ENCODE results near the gene LY9. TPM values are rescaled to one million over a fixed set of nuclear protein-coding genes. Genes with fewer than 3 reads are reported as not detected.

Gene LY9
- total and polyA plus RNA-seq, 9 of the 15 experiments (the other 6 are each of a cell fraction or from before 2014, with no cell fraction given), result not detected

GRCh38 chr1:160752924-160753323, 43.0 kb upstream of the LY9 start (continued):
- TF ChIP-seq SP2 (IDR thresholded peaks at IDR 0.05; ENCODE audit: extremely low read depth, low read depth, low read length, poor library complexity, severe bottlenecking), result no peak

GRCh38 chr1:160753594-160753993, 42.4 kb upstream of the LY9 start:
- Histone ChIP-seq H3K27ac (ENCODE audit: extremely low read depth, low read depth, low read length) (no peak overlapping the region), H2AFZ (ENCODE audit: low read depth, low read length) (no peak overlapping the region), H3K36me3 (ENCODE audit: control insufficient read depth, insufficient read depth, low read length) (no peaks in the 10 kb centered on the region), H4K20me1 (replicated peaks; ENCODE audit: control insufficient read depth, insufficient read depth, low read length) (no peaks in the 10 kb centered on the region), H3K79me2 (ENCODE audit: control insufficient read depth, insufficient read depth, low read length) (no peaks in the 10 kb centered on the region), H3K4me3 (no peak overlapping the region), H3K9me3 (replicated peaks; ENCODE audit: control insufficient read depth, insufficient read depth, low read depth, low read length) (no peaks in the 10 kb centered on the region), H3K27me3 (ENCODE audit: control insufficient read depth in 2 of 2, insufficient read depth in 2 of 2, low read length in 2 of 2) (peaks cover 10% of the 10 kb centered on the region in 2 experiments; a peak in 2 of 5 replicates), H3K9me1 (ENCODE audit: control insufficient read depth, insufficient read depth, low read length) (no peaks in the 10 kb centered on the region), H3K4me1 (replicated peaks in 1 of 2; ENCODE audit: control insufficient read depth in 2 of 2, insufficient read depth in 2 of 2, low read length in 2 of 2) (no peaks in the 10 kb centered on the region), H3K9ac (ENCODE audit: insufficient read depth in 1 of 2, low read depth in 2 of 2, low read length in 2 of 2) (no peak overlapping the region), H3K4me2 (ENCODE audit: insufficient read depth, low read length) (no peak overlapping the region)
- DNase-seq (ENCODE audit: extremely low read depth in 1 of 4, low spot score in 3 of 4) (no peak), ATAC-seq (no peak), FAIRE-seq (no peak)
- CTCF ChIA-PET (ENCODE audit: low intra/inter-chr PET ratio), result no interaction called here
- intact Hi-C loops (cut with micrococcal nuclease), result no loop called here
- no TSS peak for BruUV-seq (replicated peaks)
- in situ Hi-C loops (cut with MboI), result no loop called here
- POLR2A ChIA-PET, result no interaction called here
- TF ChIP-seq FOXJ3 (CRISPR knock-in tag; IDR thresholded peaks at IDR 0.05), result no peak
- TF ChIP-seq THRAP3 (IDR thresholded peaks at IDR 0.05; ENCODE audit: borderline replicate concordance), result no peak
- TF ChIP-seq HOXB6 (CRISPR knock-in tag; IDR thresholded peaks at IDR 0.05; ENCODE audit: borderline replicate concordance), result no peak
- no peak for TF ChIP-seq GTF3C2 (IDR thresholded peaks at IDR 0.05; ENCODE audit: borderline replicate concordance, extremely low read depth, insufficient read length)
- TF ChIP-seq RREB1 (CRISPR knock-in tag; IDR thresholded peaks at IDR 0.05), result no peak
- TF ChIP-seq ZBTB34 (CRISPR knock-in tag; IDR thresholded peaks at IDR 0.05), result no peak
- TF ChIP-seq PHB (CRISPR knock-in tag; IDR thresholded peaks at IDR 0.05), result no peak
- TF ChIP-seq YY1 (IDR thresholded peaks at IDR 0.05; ENCODE audit: borderline replicate concordance in 1 of 3, control insufficient read depth in 1 of 3, extremely low read depth in 1 of 3, insufficient read depth in 3 of 3, insufficient read length in 1 of 3, insufficient replicate concordance in 2 of 3, low read depth in 1 of 3, low read length in 2 of 3), result no peak
- no peak for TF ChIP-seq E2F3 (CRISPR knock-in tag; IDR thresholded peaks at IDR 0.05)

Data from K562 (cell line).